ENCODE results near the gene FANCL.
"Not testable (repeated sequence)": the region's sequence is repeated elsewhere in the genome, so short reads cannot be mapped to it uniquely, and the experiment has no call there.

Gene FANCL

GRCh38 chr2:58204195-58204959, 36.7 kb downstream of the FANCL start:
- Histone ChIP-seq H3K9me3 (ENCODE audit: control insufficient read depth, insufficient read depth, low read depth, low read length) (no peaks in the 10 kb centered on the region), H3K27ac (ENCODE audit: low read depth, low read length) (no peak overlapping the region), H3K4me3 (ENCODE audit: low read depth, low read length) (no peak overlapping the region), H3K36me3 (ENCODE audit: control insufficient read depth, insufficient read depth, low read length) (peaks cover 41% of the 10 kb centered on the region), H3K4me1 (ENCODE audit: control insufficient read depth, insufficient read depth, low read length) (peaks cover 15% of the 10 kb centered on the region), H3K27me3 (ENCODE audit: control insufficient read depth, insufficient read depth, low read length) (no peaks in the 10 kb centered on the region), H3K9ac (ENCODE audit: low read length) (no peak overlapping the region)

- Histone ChIP-seq H3K27ac (ENCODE audit: low read depth, low read length) (no peak overlapping the region), H3K27me3 (ENCODE audit: control insufficient read depth, insufficient read depth, low read length) (no peaks in the 10 kb centered on the region), H3K4me3 (ENCODE audit: low read depth, low read length) (no peak overlapping the region), H3K9ac (ENCODE audit: low read length) (no peak overlapping the region), H3K9me3 (ENCODE audit: control insufficient read depth, insufficient read depth, low read depth, low read length) (no peaks in the 10 kb centered on the region), H3K4me1 (ENCODE audit: control insufficient read depth, insufficient read depth, low read length) (peaks cover 14% of the 10 kb centered on the region), H3K36me3 (ENCODE audit: control insufficient read depth, insufficient read depth, low read length) (peaks cover 39% of the 10 kb centered on the region)
Observed at GRCh38 chr2:58203018-58203417, 38.1 kb downstream of the FANCL start.

GRCh38 chr2:58202404-58202803, 38.7 kb downstream of the FANCL start:
- no peak overlapping the region for H3K9ac ChIP-seq (ENCODE audit: low read length)
- H3K27ac ChIP-seq (ENCODE audit: low read depth, low read length) = no peak overlapping the region
- H3K27me3 ChIP-seq (ENCODE audit: control insufficient read depth, insufficient read depth, low read length) = no peaks in the 10 kb centered on the region
- H3K4me1 ChIP-seq (ENCODE audit: control insufficient read depth, insufficient read depth, low read length) = peaks cover 8% of the 10 kb centered on the region
- H3K36me3 ChIP-seq (ENCODE audit: control insufficient read depth, insufficient read depth, low read length) = peaks cover 44% of the 10 kb centered on the region
- H3K9me3 ChIP-seq (ENCODE audit: control insufficient read depth, insufficient read depth, low read depth, low read length) = no peaks in the 10 kb centered on the region
- H3K4me3 ChIP-seq (ENCODE audit: low read depth, low read length) = no peak overlapping the region

GRCh38 chr2:58197894-58198293, 43.2 kb downstream of the FANCL start:
- H3K27ac ChIP-seq (ENCODE audit: low read depth, low read length) = no peak overlapping the region
- H3K36me3 ChIP-seq (ENCODE audit: control insufficient read depth, insufficient read depth, low read length) = peaks cover 37% of the 10 kb centered on the region
- H3K4me1 ChIP-seq (ENCODE audit: control insufficient read depth, insufficient read depth, low read length) = no peaks in the 10 kb centered on the region
- no peak overlapping the region for H3K4me3 ChIP-seq (ENCODE audit: low read depth, low read length)
- H3K27me3 ChIP-seq (ENCODE audit: control insufficient read depth, insufficient read depth, low read length) = no peaks in the 10 kb centered on the region
- no peak overlapping the region for H3K9ac ChIP-seq (ENCODE audit: low read length)
- no peaks in the 10 kb centered on the region for H3K9me3 ChIP-seq (ENCODE audit: control insufficient read depth, insufficient read depth, low read depth, low read length)

GRCh38 chr2:58195662-58196061, 45.5 kb downstream of the FANCL start:
- H3K27me3 ChIP-seq (ENCODE audit: control insufficient read depth, insufficient read depth, low read length) = no peaks in the 10 kb centered on the region
- peaks cover 35% of the 10 kb centered on the region for H3K36me3 ChIP-seq (ENCODE audit: control insufficient read depth, insufficient read depth, low read length)
- H3K9ac ChIP-seq (ENCODE audit: low read length) = no peak overlapping the region
- H3K27ac ChIP-seq (ENCODE audit: low read depth, low read length) = no peak overlapping the region
- no peak overlapping the region for H3K4me3 ChIP-seq (ENCODE audit: low read depth, low read length)
- H3K9me3 ChIP-seq (ENCODE audit: control insufficient read depth, insufficient read depth, low read depth, low read length) = no peaks in the 10 kb centered on the region
- no peaks in the 10 kb centered on the region for H3K4me1 ChIP-seq (ENCODE audit: control insufficient read depth, insufficient read depth, low read length)

GRCh38 chr2:58194458-58194857, 46.7 kb downstream of the FANCL start:
- Histone ChIP-seq H3K27ac (ENCODE audit: low read depth, low read length) (no peak overlapping the region), H3K4me1 (ENCODE audit: control insufficient read depth, insufficient read depth, low read length) (no peaks in the 10 kb centered on the region), H3K4me3 (ENCODE audit: low read depth, low read length) (no peak overlapping the region), H3K36me3 (ENCODE audit: control insufficient read depth, insufficient read depth, low read length) (peaks cover 33% of the 10 kb centered on the region), H3K9ac (ENCODE audit: low read length) (no peak overlapping the region), H3K9me3 (ENCODE audit: control insufficient read depth, insufficient read depth, low read depth, low read length) (no peaks in the 10 kb centered on the region), H3K27me3 (ENCODE audit: control insufficient read depth, insufficient read depth, low read length) (no peaks in the 10 kb centered on the region)

- H3K4me1 ChIP-seq (ENCODE audit: control insufficient read depth, insufficient read depth, low read length); H3K27me3 ChIP-seq (ENCODE audit: control insufficient read depth, insufficient read depth, low read length); H3K9me3 ChIP-seq (ENCODE audit: control insufficient read depth, insufficient read depth, low read depth, low read length); H3K27ac ChIP-seq (ENCODE audit: low read depth, low read length); H3K4me3 ChIP-seq (ENCODE audit: low read depth, low read length); H3K9ac ChIP-seq (ENCODE audit: low read length): not testable (repeated sequence)
- H3K36me3 ChIP-seq (ENCODE audit: control insufficient read depth, insufficient read depth, low read length) = peaks cover 26% of the 10 kb centered on the region
Observed at GRCh38 chr2:58187022-58187421, 54.1 kb downstream of the FANCL start.

- Histone ChIP-seq H3K27me3 (ENCODE audit: control insufficient read depth, insufficient read depth, low read length) (no peaks in the 10 kb centered on the region), H3K9ac (ENCODE audit: low read length) (no peak overlapping the region), H3K27ac (ENCODE audit: low read depth, low read length) (no peak overlapping the region), H3K9me3 (ENCODE audit: control insufficient read depth, insufficient read depth, low read depth, low read length) (no peaks in the 10 kb centered on the region), H3K4me3 (ENCODE audit: low read depth, low read length) (no peak overlapping the region), H3K36me3 (ENCODE audit: control insufficient read depth, insufficient read depth, low read length) (peaks cover 25% of the 10 kb centered on the region), H3K4me1 (ENCODE audit: control insufficient read depth, insufficient read depth, low read length) (no peaks in the 10 kb centered on the region)
Observed at GRCh38 chr2:58186501-58186900, 54.6 kb downstream of the FANCL start.

- H3K9me3 ChIP-seq (ENCODE audit: control insufficient read depth, insufficient read depth, low read depth, low read length) = no peaks in the 10 kb centered on the region
- H3K4me3 ChIP-seq (ENCODE audit: low read depth, low read length) = no peak overlapping the region
- H3K27me3 ChIP-seq (ENCODE audit: control insufficient read depth, insufficient read depth, low read length) = no peaks in the 10 kb centered on the region
- no peak overlapping the region for H3K27ac ChIP-seq (ENCODE audit: low read depth, low read length)
- no peak overlapping the region for H3K9ac ChIP-seq (ENCODE audit: low read length)
- H3K4me1 ChIP-seq (ENCODE audit: control insufficient read depth, insufficient read depth, low read length) = no peaks in the 10 kb centered on the region
- H3K36me3 ChIP-seq (ENCODE audit: control insufficient read depth, insufficient read depth, low read length) = peaks cover 4% of the 10 kb centered on the region; the same call in 1 of the 2 replicates
Observed at GRCh38 chr2:58182527-58182926, 58.6 kb downstream of the FANCL start.

- H3K9me3 ChIP-seq (ENCODE audit: control insufficient read depth, insufficient read depth, low read depth, low read length) = no peaks in the 10 kb centered on the region
- H3K4me3 ChIP-seq (ENCODE audit: low read depth, low read length) = no peak overlapping the region
- no peaks in the 10 kb centered on the region for H3K4me1 ChIP-seq (ENCODE audit: control insufficient read depth, insufficient read depth, low read length)
- no peak overlapping the region for H3K27ac ChIP-seq (ENCODE audit: low read depth, low read length)
- no peak overlapping the region for H3K9ac ChIP-seq (ENCODE audit: low read length)
- H3K36me3 ChIP-seq (ENCODE audit: control insufficient read depth, insufficient read depth, low read length) = peaks cover 4% of the 10 kb centered on the region; the same call in 1 of the 2 replicates
- H3K27me3 ChIP-seq (ENCODE audit: control insufficient read depth, insufficient read depth, low read length) = no peaks in the 10 kb centered on the region
Observed at GRCh38 chr2:58180635-58181034, 60.5 kb downstream of the FANCL start.

GRCh38 chr2:58180175-58180574, 61.0 kb downstream of the FANCL start:
- not testable (repeated sequence) for H3K9me3 ChIP-seq (ENCODE audit: control insufficient read depth, insufficient read depth, low read depth, low read length); H3K9ac ChIP-seq (ENCODE audit: low read length); H3K4me3 ChIP-seq (ENCODE audit: low read depth, low read length); H3K27ac ChIP-seq (ENCODE audit: low read depth, low read length); H3K27me3 ChIP-seq (ENCODE audit: control insufficient read depth, insufficient read depth, low read length); H3K4me1 ChIP-seq (ENCODE audit: control insufficient read depth, insufficient read depth, low read length); H3K36me3 ChIP-seq (ENCODE audit: control insufficient read depth, insufficient read depth, low read length)
